HG03097 (cell line): ENCODE data around the gene RND2.

Experiments
- ATAC-seq: cut with Tn5 transposase; IDR thresholded peaks from one replicate; pipeline ENCODE4 v1.9.1; 2021; ENCODE audit not compliant: unreplicated experiment, low FRiP score

Gene RND2

GRCh38 chr17:43003542-43004172, 21.4 kb upstream of the RND2 start:
- ATAC-seq, result no peak

GRCh38 chr17:43006639-43007551, 18.1 kb upstream of the RND2 start, which contains the start of gene IFI35:
IFI35 (plus strand) TSS chr17:43006784; CDS start chr17:43006948, 164 bp downstream.
- ATAC-seq, result no peak

- no peak for ATAC-seq
Measured at GRCh38 chr17:43010667-43011308, 14.2 kb upstream of the RND2 start.

- ATAC-seq, result no peak
Measured at GRCh38 chr17:43011728-43012472, 13.1 kb upstream of the RND2 start.

- ATAC-seq, result no peak
Measured at GRCh38 chr17:43013296-43013695, 11.7 kb upstream of the RND2 start.

GRCh38 chr17:43014020-43014648, 10.9 kb upstream of the RND2 start:
- no peak for ATAC-seq

GRCh38 chr17:43014649-43015542, 10.1 kb upstream of the RND2 start:
- no peak for ATAC-seq

- no peak for ATAC-seq
Measured at GRCh38 chr17:43015579-43015978, 9.5 kb upstream of the RND2 start.

- ATAC-seq, result no peak
Measured at GRCh38 chr17:43016216-43016615, 8.8 kb upstream of the RND2 start.

GRCh38 chr17:43018008-43018853, 6.8 kb upstream of the RND2 start:
- no peak for ATAC-seq

- ATAC-seq, result no peak
Measured at GRCh38 chr17:43018932-43019331, 6.1 kb upstream of the RND2 start.

- no peak for ATAC-seq
Measured at GRCh38 chr17:43019418-43019817, 5.6 kb upstream of the RND2 start.

- no peak for ATAC-seq
Measured at GRCh38 chr17:43020030-43020621, 4.9 kb upstream of the RND2 start.

GRCh38 chr17:43020789-43021740, 4.0 kb upstream of the RND2 start:
- no peak for ATAC-seq

- ATAC-seq, result no peak
Measured at GRCh38 chr17:43021741-43022512, 3.1 kb upstream of the RND2 start, which contains the start of gene VAT1. VAT1 (minus strand) TSS chr17:43022385; CDS start chr17:43022322, 63 bp downstream.

GRCh38 chr17:43025290-43025657, 243 bp downstream of the RND2 start:
- no peak for ATAC-seq
